HT1080 (cell line): ENCODE measurements around the gene ZNF839. TPM values are rescaled to one million over a fixed set of nuclear protein-coding genes. Genes with fewer than 3 reads are reported as not detected.
"Not testable (repeated sequence)": the region's sequence is repeated elsewhere in the genome, so short reads cannot be mapped to it uniquely, and the experiment has no call there.

ENCODE experiments used
- DNase-seq: peaks from one replicate; pipeline ENCODE4 v3.0.0-alpha.2; 2015; ENCODE audit warnings: low read depth
- total RNA-seq: library from RNA; depleted of rRNA; stranded (reverse); fragments of >200 nt; shearing (Covaris generic); gene quantifications from 2 replicates; pipeline ENCODE4 v1.2.3, GENCODE V29; 2014

Gene ZNF839
- total RNA-seq, 1 experiment from 2014 or later = 8.0 TPM

DNA sequence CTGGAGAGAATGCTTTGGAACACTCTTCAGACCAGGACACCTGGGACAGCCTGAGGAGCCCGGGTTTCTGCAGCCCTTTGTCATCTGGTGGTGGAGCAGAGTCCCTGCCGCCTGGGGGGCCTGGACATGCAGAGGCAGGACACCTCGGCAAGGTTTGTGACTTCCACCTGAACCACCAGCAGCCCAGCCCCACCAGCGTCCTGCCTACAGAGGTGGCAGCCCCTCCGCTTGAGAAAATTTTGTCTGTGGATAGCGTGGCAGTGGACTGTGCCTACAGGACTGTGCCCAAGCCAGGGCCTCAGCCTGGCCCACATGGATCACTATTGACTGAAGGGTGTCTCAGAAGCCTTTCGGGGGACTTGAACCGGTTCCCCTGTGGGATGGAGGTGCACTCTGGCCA, 22.0 kb downstream of the ZNF839 start:
- DNase-seq = no peak

DNA sequence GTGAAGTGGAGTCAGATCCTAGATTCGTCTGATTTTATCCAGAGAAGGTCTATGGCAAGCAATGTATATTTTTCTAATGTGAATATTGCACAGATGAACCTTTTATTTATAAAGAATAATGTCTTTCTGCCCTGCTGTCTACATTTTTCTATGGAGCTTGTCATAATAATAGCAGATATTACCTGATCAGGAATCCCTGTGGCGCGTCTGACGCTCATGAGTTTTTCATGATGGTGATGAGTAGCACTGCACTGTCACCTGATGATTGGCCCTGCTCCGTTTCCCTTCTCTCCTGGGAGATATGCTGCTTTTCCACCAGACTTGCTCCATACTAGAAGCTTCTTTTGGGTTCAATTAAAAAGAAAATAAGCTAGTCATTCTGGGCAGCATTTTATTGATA, 22.7 kb downstream of the ZNF839 start:
- no peak for DNase-seq

DNA sequence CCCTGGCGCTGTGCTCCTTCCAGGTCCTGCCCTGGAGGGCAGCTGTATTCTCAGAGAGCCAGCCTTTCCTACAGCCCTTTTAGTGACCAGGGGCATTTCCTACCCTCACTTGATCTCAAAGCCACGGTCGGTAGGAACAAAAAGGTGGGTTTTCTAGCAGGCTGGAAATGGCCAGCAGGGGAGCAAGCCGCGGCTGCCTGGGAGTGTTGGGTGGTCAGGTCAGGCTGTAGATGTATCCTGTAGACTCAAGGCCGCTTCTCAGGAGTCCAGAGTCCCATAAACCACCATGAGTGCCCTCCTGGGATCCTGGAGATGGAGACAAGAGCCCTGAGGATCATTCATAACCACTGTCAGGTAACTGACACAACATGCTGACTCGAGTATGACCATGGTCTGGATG, 24.5 kb downstream of the ZNF839 start:
- DNase-seq = no peak

DNA sequence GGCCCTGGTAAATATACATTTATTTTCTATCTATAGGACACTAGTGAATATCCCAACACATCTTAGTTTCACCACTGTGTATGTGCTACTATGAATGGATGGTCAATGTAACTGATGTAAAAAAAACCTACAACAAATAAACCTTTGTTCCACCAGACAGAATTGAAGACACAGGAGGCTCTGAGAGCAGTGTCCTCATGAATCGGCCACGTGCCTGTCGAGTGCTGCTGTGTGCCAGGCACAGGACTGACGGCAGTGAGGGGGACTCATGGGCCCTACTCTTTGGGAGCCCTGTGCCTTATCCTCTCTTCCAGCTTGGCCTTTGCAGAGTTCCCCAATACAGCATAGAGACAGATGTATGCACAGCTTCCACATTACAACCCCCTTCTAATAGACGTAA, 24.9 kb downstream of the ZNF839 start:
- no peak for DNase-seq

DNA sequence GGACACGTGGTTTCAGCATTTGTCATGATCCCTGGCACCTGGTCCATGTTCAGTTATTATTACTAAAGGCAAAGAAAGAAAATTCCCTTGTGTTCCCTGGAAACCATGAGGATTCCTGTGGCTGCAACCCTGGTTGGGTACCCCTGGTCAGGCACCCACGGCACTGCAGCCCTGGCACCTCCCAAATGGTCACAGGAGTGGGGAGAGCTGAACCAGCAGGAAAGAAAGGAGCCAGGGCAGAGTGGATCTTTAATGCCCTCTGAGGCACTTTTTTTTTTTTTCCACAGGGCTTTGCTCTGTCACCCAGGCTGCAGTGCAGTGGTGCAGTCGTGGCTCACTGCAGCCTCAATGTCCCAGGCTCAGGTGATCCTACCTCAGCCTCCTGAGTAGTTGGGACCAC, 25.7 kb downstream of the ZNF839 start:
- no peak for DNase-seq

DNA sequence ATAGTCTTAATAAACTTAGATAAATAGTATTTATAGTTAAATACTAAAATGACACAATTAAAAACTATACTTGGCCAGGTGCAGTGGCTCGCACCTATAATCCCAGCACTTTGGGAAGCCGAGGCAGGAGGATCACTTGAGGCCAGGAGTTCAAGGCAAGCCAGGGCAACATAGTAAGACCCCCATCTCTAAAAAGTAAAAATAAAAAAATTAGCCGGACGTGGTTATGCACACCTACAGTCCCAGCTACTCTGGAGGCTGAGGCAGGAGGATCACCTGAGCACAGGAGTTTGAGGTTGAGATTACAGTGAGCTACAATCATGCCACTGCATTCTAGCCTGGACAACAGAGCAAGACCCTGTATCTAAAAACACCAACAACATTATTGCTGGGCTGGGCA, 27.1 kb downstream of the ZNF839 start:
- no peak for DNase-seq

DNA sequence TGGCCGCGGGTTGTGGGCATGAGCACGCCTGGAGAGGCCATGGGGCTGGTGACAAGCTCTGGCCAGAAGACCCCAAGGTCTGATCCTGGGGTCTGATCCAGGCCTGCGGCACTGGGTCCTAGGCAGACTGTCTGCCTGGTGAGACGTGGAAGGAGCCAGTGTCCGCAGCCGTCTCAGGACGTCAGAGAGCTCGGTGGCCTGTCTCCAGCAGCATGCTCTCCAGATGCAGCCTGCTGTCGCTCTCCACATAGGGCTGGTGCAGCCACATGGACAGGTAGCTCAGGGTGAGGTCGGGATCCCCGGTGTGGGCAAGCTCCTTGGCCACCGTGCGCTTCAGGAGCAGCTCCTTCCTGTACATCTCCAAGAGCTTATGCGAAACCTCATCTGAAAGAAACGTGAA, 28.8 kb downstream of the ZNF839 start:
- DNase-seq = no peak

DNA sequence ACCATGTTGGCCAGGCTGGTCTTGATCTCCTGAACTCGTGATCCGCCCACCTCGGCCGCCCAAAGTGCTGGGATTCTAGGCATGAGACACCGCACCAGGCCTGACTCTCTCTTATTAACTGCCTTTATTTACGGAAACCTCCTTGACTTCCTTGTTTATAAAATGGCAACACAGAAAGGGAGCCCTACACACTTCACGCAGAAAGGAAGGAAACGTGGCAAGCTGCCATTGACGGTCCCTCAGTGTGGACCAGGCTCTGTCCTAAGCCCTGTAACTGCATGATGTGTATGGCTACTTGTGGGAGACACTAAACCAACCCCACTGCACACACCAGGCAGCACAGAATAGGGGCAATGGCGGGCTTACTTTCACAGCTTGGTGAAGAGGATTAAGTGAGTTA, 31.5 kb downstream of the ZNF839 start:
- DNase-seq = no peak

DNA sequence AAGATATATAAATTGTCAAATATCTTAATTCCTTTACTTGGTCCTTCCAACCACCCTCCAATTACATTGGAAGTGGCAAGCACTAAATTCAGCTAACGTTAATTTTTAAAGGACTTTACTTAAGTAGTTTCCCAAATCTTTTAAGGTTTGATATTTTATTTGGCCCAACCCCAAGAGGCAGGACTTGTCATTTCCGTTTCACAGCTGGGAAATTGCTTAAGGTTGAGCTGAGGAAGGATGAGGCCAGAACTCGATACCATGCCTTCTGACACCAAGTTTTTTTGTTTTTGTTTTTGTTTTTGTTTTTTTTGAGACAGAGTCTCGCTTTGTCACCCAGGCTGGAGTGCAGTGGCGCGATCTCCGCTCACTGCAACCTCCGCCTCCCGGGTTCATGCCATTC, 32.0 kb downstream of the ZNF839 start:
- not testable (repeated sequence) for DNase-seq

DNA sequence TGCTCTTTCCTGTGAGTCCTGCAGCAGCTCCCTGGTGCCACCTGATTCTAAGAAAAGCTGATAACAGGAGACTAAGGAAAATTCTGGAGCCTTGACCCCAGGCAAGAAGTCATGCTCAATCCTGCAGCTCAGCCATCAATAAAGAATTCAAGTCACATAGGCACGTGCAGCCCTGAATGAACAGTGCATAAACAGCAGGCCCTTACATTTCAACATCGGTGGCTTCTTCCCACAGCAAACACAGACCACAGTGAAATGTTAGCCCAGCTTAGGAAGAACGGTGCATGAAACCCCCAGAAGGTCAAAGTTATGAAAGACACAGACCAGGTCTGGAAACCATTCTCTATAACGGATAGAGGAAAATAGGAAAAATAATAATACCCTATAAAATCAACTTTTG, 32.7 kb downstream of the ZNF839 start:
- DNase-seq = no peak

DNA sequence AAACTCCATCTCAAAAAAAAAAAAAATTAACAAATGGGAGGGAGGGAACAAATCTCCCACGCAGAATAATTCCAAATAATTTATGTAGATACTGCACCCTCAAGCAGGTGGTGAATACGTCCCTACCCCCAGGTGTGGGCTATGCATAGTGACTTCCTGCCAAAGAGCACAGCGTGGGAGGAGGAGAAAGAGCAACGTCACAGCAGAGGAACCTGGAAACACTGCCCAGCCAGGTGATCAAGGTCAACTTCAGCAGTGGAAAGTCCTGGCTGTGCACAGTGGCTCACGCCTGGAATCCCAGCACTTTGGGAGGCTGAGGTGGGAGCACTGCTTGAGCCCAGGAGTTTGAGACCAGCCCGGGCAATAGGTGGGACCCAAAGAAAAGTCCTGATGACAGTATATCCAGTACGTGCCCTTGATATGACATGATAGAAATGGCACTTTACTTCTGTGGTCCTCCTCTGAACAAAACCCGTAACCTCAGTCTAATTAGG, 33.6 kb downstream of the ZNF839 start:
- DNase-seq = no peak

DNA sequence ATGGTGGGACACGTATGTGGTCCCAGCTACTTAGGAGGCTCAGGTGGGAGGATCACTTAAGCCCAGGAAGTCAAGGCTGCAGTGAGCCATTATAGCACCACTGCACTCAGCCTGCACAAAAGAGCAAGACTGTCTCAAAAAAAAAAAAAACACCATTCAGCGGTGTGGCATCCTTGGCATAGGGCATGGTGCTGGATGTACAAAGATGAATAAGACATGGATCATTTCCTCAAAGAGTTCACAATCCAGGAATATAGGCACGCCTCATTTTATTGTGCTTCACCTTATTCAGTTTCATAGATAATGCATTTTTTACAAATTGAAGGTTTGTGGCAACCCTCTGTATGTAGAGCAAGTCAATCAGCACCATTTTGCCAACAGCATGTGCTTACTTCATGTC, 36.7 kb downstream of the ZNF839 start:
- peak; percentile 39 for DNase-seq

DNA sequence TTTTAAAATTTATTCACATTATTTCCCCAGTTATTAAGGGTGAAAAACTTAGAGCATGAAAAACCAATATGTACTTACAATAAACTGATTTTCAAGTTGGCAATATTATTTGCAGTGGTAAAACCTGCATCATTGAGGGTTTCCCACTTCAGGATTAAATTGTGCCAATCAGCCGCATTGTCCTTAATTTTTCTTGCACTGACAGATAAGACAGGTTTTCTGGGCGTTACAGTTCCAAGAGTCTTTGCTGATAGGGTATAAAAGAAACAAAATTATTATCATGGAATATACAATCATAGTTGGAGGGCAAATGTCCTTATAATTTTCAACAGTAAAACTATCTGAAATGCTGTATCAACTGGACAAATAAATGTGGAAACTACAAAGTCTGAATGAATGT, 39.8 kb downstream of the ZNF839 start:
- DNase-seq = no peak

DNA sequence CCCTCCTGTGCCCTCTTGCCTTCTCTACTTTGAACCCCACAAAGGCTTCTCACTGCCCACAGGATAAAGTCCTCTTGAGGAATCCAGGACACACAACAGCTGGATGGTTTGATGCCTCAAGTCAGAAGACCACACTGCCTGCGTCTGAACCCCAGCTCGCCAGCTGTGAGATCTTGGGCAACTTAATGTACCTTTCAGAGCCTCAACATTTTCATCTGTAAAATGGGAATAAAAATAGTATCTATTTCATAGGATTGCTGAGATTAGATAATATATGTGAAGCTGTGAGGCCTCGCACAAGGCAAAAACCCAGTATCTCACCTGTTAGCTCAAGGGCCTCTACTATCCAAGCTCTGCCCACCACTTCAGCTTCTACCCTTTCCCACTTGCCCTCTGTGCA, 40.8 kb downstream of the ZNF839 start:
- no peak for DNase-seq

DNA sequence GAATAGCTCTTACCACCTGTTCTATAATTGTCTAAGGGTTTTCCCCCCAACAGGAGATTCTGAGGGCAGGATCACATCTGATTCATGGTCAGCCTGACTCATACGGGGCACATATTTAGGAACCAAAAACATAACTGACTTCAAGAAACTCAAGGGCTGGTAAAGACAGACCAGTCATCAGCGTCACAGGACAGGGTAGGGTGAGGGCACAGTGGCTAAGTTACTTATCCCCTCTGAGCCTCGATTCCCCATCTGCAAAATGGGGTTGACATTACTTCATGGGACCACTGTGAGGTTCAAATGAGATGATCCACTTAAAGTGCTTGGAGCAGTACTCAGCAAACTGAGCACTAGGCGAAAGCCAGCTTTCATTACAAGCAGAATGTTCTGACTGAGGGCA, 42.5 kb downstream of the ZNF839 start:
- peak; percentile 42 for DNase-seq

DNA sequence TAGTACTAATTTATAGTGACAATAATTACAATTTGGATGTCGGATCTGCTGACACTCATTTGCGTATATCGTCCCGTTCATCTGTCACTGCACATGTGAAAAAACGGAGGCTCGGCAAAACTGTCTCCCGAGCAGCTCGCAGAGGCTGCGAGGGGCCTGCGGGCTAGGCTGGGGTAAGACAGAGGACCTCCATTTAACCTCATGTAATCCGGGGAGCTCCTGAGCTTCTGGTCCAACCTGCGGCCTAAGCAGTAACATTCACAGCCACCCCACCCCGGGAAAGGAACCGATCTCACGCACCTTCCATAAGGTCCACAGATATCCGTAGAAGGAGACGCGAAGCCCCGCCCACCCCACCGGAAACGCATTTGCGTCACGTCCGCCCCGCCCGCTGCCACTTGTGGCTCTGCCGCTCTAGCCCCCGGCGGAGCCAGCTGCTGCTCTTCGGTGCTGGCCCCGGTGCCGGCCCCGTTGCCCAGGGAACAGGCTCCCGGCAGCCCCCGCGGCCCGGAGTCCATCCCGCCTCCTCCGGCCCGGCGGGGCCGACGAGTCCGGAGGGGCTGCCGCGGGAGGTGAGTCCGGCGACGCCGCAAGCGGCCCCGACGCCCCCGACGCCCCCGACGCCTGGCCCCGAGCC, 43.1 kb downstream of the ZNF839 start, which contains the start of the genes CINP and TECPR2:
CINP (minus strand) TSS at position 346 of the 637 bp plus-strand sequence; CDS start at position 307, 39 bp downstream.
TECPR2 (plus strand) TSS at position 397 of the 637 bp plus-strand sequence. CDS start 13,781 bp downstream, outside the sequence.
- peak; percentile 87 for DNase-seq

DNA sequence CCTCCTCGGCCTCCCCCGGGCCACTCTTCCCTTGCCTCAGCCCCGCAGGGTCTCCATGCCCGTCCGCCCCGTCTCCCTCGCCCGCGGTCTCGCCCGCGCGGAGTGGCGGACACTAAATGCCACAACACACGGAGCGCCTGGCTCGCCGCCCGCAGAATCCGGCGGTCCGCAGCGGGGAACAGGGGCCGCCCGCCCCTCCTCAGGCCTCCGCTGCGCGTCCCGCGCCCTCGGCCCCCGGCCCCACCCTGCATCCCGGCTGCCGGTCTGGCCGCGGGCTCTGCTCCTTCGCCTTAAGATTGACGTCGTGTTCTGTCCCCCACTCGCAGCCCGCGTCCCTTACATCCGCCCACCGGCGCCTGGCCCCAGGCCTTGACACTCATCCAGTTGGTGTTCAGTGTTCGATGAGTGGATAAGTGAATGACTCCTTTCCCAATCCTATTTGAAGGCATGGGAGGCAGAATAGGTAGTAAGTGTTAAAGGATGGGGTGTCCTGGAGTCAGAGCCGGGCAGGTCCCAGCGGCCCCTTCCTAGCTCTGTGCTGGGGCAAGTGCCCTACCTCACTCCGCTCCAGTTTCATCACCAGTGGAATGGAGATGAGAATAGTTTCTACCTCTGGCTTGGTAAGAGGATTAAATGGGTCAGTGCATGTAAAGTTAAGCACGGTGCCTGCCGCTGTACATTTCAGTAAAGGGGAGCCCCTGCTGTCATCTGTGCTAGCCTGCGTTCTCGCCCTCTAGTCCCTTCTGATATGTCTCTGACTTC, 43.8 kb downstream of the ZNF839 start:
- DNase-seq = peak; percentile 30

DNA sequence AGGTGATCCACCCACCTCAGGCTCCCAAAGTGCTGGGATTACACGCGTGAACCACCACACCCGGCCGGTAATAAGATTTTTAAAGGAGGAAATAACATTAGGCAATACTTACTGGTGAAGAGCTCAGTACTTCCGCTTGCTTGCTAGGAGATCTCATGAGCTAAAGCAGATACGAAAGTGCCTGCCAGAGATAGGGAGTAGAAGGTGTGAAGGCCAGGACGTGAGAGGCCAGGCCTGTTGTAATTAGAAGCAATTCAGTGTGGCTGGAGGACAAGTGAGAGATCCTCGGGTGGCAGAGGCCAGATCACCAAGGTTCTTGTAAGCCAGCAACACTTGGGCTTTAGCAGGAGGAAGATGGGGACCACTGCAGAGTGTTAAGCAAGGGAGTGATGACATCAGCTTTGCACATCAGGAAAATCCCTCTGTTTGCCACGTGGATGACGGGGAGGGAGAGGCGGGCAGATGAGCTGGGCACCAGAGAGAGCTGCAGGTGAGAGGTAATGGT, 50.8 kb downstream of the ZNF839 start:
- no peak for DNase-seq

DNA sequence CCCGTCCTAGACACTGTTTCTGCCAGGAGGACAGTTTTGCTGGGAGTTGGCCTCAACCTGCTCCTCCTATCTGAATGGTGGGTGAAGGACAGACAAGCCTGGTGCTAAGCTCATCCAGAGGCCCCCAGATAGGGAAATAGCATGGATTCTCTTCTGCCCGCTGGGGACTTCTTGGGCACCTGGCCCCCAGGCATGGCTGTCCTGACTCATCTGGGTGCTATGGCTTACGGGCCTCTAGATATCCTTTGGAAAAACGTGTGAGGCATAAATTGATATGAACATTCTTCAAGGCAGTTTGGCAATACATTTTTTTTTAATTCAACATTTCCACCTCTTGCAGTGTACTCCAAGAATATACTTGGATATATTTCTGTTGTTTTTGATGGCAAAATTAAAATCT, 51.8 kb downstream of the ZNF839 start:
- DNase-seq = no peak

DNA sequence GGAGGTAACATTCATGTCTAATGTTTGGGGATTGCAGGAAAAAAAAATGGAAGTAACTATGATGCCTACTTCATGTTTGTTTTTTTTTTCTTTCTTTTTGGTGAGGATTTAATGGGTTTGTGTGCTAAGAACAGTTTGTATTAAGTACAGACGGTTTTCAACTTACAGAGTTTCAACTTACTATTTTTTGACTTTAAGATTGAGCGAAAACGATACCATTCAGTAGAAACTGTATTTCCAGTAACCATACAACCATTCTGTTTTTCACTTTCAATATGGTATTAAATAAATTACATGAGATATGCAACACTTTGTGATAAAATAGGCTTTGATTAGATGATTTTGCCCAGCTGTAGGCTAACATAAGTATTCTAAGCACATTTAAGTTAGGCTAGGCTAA, 53.6 kb downstream of the ZNF839 start:
- DNase-seq = no peak

DNA sequence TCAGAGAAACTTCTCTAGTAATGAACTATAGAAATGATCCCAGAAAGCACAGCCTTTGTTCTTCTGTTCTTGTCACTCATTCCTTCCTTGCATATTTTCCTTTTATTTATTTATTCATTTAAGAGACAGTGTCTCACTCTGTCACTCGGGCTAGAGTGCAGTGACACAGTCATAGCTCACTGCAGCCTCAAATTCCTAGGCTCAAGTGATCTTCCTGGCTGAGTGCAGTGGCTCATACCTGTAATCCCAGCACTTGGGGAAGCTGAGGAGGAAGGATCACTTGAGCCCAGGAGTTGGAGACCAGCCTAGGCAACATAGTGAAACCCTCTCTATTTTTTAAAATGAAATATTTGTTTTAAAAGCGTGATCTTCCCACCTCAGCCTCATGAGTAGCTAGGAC, 54.7 kb downstream of the ZNF839 start:
- DNase-seq = no peak

DNA sequence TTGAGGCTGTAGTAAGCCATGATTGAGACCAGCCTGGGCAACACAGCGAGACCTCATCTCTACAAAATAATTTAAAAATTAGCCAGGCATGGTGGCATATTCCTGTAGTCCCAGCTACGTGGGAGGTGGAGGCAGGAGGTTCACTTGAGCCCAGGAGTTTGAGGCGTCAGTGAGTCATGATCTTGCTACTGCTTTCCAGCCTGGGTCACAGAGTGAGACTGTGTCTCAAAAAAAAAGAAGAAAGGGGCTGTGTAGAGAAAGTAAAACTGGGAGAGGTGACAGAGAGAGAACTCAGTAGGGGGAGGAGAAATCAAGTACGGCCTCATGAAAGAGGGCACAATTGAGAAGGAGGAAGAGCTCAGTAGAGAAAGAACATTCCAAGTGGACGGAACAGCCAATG, 55.6 kb downstream of the ZNF839 start:
- DNase-seq = no peak

DNA sequence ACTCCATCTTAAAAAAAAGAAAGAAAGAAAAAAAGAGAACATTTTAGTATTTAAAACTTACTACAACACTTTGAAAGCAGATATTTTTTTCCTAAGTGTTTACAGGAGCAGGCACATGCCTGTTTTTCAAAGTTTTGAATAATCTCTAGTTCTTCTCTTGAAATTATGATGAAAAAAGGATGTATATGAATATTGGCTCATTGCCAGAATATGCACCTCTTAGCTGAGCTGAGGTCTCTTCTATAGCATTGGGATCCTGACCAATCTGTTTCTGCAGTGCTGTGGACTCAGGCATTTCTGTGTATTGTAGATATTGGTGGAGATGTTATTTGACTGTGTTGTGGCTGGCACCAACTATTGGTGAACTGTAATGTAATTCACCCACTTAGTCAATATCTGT, 58.1 kb downstream of the ZNF839 start:
- DNase-seq = no peak
